Skeletal muscle cell (primary cell): Measurements from ENCODE around the gene TM9SF4.

Experiments used
- DNase-seq: peaks from one replicate; pipeline ENCODE4 v3.0.0-alpha.2; 2010; ENCODE audit warnings: low read depth
- H3K4me3 ChIP-seq: 2 replicates; pipeline ENCODE4 v1.5.1; 2011; ENCODE audit warnings: low read depth, mild to moderate bottlenecking, control low read depth, low read length, moderate library complexity

The TM9SF4 gene, protein sequence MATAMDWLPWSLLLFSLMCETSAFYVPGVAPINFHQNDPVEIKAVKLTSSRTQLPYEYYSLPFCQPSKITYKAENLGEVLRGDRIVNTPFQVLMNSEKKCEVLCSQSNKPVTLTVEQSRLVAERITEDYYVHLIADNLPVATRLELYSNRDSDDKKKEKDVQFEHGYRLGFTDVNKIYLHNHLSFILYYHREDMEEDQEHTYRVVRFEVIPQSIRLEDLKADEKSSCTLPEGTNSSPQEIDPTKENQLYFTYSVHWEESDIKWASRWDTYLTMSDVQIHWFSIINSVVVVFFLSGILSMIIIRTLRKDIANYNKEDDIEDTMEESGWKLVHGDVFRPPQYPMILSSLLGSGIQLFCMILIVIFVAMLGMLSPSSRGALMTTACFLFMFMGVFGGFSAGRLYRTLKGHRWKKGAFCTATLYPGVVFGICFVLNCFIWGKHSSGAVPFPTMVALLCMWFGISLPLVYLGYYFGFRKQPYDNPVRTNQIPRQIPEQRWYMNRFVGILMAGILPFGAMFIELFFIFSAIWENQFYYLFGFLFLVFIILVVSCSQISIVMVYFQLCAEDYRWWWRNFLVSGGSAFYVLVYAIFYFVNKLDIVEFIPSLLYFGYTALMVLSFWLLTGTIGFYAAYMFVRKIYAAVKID

DNA sequence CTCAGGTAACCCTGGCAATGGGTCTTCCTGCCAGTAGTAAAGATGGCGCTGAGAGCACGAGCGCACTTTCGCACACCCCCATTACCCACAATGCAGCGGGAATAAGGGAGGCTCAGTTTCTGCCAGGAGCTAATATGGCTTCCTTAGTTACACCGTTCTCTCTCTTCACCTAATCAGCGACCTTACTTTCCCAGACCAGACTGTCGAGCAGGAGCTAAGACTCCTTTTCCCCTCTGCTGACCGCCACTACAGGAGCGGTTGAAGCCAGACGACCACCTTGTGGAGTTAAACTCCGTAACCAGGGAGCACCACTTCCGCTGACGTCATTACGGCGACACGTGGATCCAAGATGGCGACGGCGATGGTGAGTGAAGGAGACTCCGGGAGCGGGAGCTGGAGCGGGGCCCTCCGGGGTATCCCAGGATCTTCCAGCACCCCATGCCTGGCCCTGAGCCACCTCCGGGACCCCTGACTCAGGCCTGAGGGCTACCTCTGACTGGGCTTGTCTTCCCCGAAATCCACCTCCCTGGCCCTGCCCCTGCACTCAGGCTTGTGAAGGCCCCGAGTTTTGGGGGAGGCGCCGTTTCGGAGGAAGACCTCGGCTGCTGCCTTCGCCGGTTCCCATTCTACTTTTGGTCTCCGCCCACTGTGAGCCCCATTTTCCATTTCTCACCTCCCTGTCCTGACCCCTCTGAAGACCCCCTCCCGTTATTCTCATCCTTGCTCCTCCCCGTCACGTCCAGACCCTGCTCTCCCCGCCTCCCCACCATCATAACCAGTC, at the start of gene TM9SF4:
TSS of gene TM9SF4 (plus strand) at position 323 of the 781 bp plus-strand sequence. CDS start at position 350, 27 bp downstream.
- DNase-seq: peak; percentile 80

DNA sequence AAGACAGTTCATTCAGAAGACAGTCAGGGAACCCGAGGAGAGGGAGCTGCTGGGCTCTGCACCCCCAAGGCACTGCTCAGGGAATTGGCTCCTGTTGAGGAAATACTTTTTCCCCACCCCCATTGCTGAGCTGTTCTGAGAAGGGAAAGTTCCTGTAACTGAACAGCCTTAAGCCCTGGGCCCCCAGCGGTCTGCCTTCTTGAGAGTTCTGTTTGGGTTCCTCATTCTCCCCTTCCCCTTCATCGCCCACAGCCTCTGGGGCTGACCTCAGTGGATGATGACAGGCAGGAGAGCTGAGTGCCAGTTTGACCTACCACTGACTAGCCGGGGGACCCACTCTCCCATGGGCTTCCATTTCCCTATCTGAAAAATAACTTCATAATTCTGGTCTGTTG, 46.7 kb upstream of the TM9SF4 start:
- DNase-seq: no peak
- no peak overlapping the region for H3K4me3 ChIP-seq

More for the DNA sequence above, at the start of gene TM9SF4:
- peak within 1 kb of the TSS; percentile 90 for H3K4me3 ChIP-seq

DNA sequence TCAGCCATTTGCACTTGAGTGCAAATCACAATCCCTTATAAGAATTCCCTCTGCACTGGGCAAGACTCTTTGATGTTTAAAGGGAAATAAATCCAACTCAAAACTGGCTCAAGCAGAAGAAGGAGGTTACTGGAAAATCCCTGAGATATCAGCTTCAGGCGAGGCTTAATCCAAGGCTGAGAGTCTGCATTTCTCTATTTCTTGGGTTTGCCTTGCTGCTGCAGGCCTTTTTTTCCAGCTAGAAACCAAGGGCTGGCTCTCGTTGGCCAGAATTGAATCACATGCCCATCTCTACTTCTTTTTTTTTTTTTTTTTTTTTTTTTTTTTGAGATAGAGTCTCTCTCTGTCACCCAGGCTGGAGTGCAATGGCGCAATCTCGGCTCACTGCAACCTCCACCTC, 45.8 kb upstream of the TM9SF4 start:
- no peak overlapping the region for H3K4me3 ChIP-seq
- DNase-seq: no peak

DNA sequence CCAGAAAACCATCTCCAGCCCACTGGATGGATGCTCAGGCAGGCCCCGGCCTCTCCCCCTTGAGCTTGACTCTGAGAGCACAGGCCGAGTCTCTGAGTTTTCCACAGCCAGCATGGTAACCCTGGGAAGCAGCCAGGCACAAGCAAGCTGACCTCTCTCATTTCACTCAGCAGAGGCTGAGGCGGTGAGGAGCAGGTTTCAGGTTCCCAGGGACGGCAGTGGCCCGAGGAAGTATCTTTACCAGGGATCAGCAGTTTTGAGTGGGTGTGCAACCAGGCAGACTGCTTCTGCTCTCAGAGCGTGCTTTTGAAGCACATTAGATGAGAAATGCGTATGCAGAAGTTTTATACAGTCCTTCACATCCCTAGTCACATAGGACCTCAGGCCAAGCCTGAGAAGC, 44.8 kb upstream of the TM9SF4 start:
- no peak overlapping the region for H3K4me3 ChIP-seq
- no peak for DNase-seq

DNA sequence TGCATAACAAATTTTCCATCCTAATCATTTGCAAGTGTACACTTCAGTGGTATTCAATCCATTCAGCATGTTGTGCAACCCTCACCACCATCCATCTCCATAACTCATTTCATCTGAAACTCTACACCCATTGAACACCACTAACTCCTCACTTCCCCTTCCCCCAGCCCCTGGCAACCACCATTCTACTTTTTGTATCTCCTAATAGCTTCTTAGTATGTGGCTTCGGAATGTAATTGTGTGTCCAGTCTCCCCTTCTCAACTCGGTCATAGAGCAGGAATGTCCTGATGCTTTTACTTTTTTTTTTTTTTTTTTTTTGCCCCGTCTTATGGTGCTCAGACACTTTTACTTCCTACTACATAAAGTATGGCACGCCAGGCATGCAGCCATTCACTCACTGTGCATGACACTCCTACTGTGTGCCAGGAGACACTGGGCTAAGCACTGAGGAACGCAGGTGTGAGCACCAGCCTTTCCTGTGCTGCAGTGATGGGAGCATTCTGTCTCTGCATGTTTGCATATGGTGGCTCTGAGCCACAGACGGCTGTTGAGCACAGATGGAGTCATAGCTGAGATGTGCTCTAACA, 42.2 kb upstream of the TM9SF4 start:
- no peak overlapping the region for H3K4me3 ChIP-seq
- DNase-seq: peak; percentile 51

DNA sequence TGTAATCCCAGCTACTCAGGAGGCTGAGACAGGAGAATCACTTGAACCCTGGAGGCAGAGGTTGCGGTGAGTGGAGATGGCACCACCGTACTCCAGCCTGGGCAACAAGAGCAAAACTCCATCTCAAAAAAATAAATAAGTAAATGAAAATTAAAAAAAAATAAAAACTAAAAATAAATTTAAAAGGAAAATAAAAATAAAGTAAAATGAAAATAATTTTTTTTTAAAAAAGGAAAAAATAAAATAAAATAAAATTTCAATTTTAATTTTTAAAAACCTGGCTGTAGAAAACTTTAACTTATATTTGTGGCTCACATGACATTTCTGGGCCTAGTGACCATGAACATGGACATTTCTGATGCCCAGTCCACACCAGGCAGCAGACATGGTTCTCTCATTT, 41.3 kb upstream of the TM9SF4 start:
- no peak overlapping the region for H3K4me3 ChIP-seq
- DNase-seq: no peak

DNA sequence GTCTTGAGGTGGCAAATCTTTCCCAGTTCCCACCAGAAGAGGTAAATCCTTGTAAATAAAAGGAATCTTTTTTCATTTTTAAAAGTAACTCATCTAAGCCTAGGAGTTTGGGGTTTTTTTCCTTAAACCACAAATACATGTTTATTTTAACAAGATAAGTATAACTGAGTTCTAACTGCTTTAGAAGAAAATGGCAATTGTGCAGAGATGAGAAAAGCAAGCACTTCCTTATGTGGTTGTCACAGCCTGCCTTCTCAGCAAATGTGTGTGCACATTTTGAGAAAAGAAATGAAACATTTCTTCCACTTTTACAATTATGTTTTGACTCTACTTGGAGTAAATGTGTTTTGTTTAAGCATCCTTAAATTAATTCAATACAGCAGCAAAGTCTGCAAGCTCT, 39.8 kb upstream of the TM9SF4 start:
- no peak overlapping the region for H3K4me3 ChIP-seq
- DNase-seq: no peak

DNA sequence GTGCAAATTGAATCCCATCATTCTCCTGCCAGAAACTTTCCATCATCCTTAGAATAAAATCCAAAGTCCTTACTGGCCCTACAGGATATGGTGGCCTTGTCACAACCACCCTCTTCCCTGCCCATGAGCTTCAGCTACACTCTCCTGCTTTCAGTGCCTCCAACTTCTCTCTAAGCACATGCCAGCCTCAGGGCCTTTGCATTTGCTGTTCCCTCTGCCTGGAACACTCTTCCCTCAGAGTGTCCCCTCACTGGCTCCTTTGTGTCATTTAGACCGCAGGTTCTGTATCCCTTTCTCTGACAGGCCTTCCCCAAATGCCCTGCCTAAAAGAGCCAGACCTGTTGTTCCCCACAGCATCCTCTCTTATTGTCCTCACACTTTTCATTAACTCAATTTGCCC, 39.2 kb upstream of the TM9SF4 start:
- no peak overlapping the region for H3K4me3 ChIP-seq
- no peak for DNase-seq

DNA sequence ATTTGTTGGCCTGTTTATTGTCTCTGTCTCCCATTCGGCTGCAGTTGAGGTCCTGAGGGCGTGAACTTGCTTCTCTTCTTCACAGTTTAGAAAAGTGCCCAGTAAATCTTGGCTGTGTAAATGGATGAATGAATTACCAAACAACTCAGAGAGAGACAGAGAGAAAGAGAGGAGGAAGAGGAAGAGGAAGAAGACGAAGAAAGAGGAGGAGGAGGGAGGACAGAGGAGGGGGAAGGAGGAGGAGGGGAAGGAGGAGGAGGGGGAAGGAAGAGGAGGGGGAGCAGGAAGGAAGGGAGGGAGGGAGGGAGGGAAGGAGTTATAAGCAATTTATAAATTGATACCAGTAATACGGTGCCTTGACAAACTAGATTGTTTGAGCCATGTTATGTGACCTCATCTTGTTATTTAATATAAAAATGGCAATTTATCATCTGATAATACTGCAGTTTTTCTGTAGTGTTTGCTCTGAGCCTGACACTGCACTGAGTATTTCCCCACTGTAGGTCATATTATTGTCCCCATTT, 38.8 kb upstream of the TM9SF4 start:
- DNase-seq: no peak
- no peak overlapping the region for H3K4me3 ChIP-seq

DNA sequence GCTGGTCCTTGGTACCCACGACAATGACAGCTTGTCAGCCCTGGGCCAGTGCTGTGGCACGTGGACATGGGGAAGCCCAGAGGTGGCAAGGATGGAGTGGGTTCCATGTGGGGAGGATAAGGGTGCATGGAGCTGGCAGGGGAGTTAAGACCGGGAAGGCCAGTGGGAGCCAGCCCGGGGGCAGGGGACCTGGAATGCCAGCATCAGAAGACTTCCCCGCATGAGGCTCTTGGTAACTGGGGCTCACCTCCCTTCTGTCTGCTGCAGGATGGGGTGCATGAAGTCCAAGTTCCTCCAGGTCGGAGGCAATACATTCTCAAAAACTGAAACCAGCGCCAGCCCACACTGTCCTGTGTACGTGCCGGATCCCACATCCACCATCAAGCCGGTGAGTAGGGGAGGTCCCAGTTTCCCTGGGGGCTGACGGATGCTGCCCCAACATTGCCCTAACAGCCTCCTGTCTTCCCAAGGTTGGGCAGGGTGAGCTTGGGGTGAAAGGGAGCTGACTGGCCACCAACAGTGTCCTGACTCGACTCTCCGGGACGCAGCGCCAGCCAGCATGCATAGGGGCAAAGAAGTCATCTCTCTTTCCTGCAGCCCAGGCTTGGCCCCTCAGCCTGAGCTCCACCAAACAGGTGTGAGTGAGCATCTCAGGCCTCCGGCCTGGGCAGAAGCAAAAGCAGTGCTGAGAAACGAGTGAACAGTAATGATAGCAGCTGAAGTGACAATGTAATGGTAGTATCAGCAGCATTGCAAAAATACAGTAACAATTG, 37.9 kb upstream of the TM9SF4 start:
- DNase-seq: no peak
- H3K4me3 ChIP-seq: no peak overlapping the region

DNA sequence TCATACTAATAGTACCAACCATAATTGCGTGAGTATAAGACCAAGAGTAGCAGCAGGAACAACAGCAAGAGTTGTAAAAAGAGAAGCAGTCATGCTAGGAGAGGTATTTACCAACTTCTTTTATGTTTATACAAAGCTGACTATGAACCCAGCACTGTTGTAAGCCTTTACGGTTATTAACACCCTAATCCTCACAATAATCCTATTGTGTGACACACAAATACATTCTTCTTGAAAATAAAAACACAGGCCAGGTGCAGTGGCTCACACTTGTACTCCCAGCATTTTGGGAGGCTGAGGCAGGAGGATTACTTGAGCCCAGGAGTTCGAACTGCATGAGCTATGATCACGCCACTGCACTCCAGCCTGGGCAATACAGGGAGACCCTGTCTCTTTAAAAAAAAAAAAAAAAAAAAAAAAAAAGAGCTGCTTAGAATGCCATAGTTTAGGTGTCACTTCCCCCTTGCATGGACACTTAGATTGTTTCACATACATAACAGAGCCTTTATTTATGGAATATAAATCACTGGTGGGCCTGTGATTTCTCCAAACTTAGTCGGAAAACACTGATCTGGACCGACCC, 37.3 kb upstream of the TM9SF4 start:
- H3K4me3 ChIP-seq: no peak overlapping the region

DNA sequence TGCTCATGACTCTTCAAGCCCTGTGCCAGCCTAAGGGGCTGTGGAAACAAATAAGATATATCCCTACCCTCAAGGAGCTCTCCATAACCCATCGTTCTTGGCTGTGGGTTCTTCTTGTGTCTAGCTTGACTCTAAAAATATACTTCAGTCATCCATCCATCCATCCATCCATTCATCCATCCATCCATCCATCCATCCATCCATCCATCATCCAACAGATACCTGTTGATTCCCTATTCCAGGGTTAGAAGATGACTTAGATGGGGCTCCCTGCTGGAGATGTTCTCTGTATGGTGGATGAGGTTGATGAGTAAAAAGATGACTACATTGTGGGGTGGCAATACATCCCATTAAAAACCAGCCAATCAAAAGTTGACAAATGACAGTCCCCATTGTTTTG, 34.0 kb upstream of the TM9SF4 start:
- H3K4me3 ChIP-seq: no peak overlapping the region
- no peak for DNase-seq

More for the DNA sequence above, 37.3 kb upstream of the TM9SF4 start:
- DNase-seq: no peak

DNA sequence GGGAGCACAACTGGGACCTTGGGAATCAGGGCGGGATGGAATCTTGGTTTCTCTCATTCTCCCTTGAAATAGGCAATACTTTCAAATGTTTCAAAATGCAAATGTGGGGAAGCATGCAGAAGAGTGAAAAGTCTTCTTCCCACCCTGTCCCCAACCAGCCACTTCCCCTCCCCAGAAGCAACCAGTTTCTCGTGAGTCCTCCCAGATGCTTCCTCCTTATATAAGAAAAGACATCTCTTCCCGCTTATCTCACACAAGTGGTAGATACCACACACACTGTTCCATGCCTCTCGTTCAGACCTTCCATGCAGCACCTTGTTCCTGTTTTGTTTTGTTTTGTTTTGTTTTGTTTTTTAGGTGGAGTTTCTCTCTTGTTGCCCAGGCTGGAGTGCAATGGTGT, 32.3 kb upstream of the TM9SF4 start:
- H3K4me3 ChIP-seq: no peak overlapping the region
- DNase-seq: no peak

DNA sequence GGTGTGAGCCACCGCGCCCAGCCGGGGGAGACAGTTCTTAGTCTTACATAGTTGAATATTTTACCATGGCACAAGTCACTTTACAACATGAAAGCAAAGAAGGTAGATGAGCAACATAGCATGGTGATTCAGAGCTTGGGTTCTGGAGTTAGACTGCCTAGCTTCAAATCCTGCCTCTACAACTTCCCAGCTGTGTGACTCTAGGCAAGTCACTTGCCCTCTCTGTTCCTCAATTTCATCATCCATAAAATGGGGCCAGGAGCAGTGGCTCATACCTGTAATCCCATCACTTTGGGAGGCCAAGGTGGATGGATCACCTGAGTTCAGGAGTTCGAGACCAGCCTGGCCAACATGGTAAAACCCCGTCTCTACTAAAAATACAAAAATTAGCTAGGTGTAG, 31.2 kb upstream of the TM9SF4 start:
- DNase-seq: no peak
- H3K4me3 ChIP-seq: no peak overlapping the region

DNA sequence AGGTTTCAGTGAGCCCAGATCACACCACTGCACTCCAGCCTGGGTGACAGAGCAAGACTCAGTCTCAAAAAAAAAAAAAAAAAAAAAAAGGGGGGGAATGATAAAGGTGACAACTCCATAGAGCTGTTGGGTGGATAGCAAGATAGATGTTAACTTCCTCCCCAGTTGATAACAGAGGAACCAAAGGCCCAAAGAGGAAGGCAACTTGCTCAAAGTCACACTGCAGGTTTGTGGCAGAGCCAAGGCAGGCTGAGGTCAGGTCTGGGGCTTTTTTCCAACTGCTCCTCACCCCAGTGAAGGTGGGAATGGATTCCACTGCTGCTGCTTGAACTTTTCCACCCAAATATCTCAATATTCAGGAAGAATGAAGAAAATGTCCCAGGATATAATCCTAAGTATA, 30.7 kb upstream of the TM9SF4 start:
- no peak for DNase-seq

DNA sequence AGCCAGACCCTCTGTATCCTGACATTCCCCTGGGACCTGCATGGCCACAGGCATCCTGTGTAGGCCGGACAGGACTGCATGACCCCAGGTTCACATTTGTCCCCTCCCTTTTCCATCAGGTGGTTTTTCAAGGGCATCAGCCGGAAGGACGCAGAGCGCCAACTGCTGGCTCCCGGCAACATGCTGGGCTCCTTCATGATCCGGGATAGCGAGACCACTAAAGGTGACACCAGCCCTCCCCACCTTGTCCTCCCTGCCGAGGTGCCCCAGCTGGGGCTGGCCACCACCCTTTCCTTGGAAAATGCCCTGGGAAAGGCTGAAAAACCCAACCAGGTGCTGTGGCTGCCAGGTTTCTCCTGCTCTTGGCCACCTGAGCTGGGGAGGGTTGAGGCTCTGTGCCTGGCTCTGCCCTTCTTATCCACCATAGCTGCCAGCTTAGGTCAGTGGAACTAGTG, 29.8 kb upstream of the TM9SF4 start:
- no peak for DNase-seq
- H3K4me3 ChIP-seq: no peak overlapping the region

More for the DNA sequence above, 30.7 kb upstream of the TM9SF4 start:
- H3K4me3 ChIP-seq: no peak overlapping the region

DNA sequence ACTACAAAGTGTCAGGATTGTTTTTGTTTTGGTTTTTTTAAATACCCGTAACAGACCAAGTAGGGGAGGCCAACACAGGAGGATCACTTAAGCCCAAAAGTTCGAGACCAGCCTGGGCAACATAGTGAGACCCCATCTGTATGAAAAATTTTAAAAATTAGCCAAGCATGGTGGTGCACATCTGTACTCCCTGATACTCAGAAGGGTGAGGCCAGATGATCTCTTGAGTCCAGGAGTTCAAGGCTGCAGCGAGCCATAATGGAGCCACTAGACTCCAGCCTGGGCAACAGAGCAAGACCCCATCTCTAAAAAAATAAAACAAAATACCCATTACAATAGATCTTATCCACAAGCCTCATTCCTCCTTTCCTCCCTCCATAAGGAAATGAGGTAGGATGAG, 28.7 kb upstream of the TM9SF4 start:
- no peak overlapping the region for H3K4me3 ChIP-seq
- no peak for DNase-seq

DNA sequence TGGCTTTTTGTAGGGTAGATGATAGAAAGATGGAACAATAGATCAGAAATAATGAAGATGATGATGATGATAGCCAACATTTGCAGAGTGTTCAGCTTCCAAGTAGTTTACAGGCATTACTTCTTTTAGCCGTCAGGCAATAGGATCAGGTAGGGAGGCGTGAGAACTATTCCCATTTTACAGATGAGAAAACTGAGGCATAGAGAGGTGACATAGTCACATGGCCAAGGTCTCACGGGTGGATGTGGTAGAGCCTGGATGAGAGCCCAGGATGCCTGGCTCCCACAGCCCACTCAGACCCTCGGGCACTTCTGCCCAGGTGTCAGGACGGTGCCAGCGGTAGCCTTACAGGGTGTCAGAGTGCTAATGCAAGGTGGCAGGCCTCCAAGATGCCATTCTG, 26.0 kb upstream of the TM9SF4 start:
- H3K4me3 ChIP-seq: no peak overlapping the region
- no peak for DNase-seq

DNA sequence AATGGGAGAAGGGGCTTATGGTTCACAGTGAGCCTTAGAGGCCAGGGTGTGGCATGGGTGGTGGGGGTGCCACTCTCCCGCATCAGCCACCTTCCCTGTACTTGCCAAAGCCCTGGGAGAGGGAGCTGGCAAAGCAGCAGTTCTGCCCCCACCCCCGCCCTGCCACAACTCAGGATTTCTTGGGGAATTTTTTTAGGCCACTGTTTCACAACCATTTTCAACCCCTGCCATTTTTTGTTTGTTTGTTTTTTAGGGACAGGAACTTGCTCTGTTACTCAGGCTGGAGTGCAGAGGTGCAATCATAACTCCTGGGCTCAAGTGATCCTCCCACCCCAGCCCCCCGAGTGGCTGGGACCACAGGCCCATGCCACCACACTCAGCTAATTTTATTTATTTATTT, 22.4 kb upstream of the TM9SF4 start:
- no peak overlapping the region for H3K4me3 ChIP-seq
- DNase-seq: no peak
